Stimulated activated CD8-positive, alpha-beta memory T cell treated with anti-CD3 and anti-CD28 coated beads, Interleukin-15, amount 100 ng/mL, for 1 hour (primary cell): ENCODE measurements around the gene TEDDM1.

ENCODE experiments used
- DNase-seq: peaks from one replicate; pipeline ENCODE4 v3.0.0-alpha.2; 2020; ENCODE audit warnings: low read depth

The TEDDM1 gene

GRCh38 chr1:182406012-182406411 lies 5.5 kb upstream of the TEDDM1 start:
- DNase-seq, result no peak

- no peak for DNase-seq
Measured at GRCh38 chr1:182405578-182405977, 5.1 kb upstream of the TEDDM1 start.

GRCh38 chr1:182404781-182405180 lies 4.3 kb upstream of the TEDDM1 start:
- DNase-seq, result no peak

GRCh38 chr1:182397653-182398393 lies 2.6 kb downstream of the TEDDM1 start:
- DNase-seq, result no peak

- no peak for DNase-seq
Measured at GRCh38 chr1:182395906-182396305, 4.6 kb downstream of the TEDDM1 start.

GRCh38 chr1:182394055-182394775 lies 6.3 kb downstream of the TEDDM1 start:
- DNase-seq, result no peak

- DNase-seq, result no peak
Measured at GRCh38 chr1:182392050-182393028, 8.1 kb downstream of the TEDDM1 start.

GRCh38 chr1:182391362-182392049 lies 9.0 kb downstream of the TEDDM1 start, which contains the start of gene GLUL:
Gene GLUL (minus strand): TSS chr1:182391790. CDS start chr1:182388737, 3,053 bp downstream.
- peak; percentile 11 for DNase-seq

GRCh38 chr1:182391028-182391361 lies 9.5 kb downstream of the TEDDM1 start:
- DNase-seq, result no peak

GRCh38 chr1:182389619-182390047 lies 10.8 kb downstream of the TEDDM1 start:
- no peak for DNase-seq

GRCh38 chr1:182388392-182389134 lies 11.9 kb downstream of the TEDDM1 start:
- no peak for DNase-seq

GRCh38 chr1:182387566-182387965 lies 12.9 kb downstream of the TEDDM1 start:
- no peak for DNase-seq

GRCh38 chr1:182386980-182387379 lies 13.5 kb downstream of the TEDDM1 start:
- no peak for DNase-seq

GRCh38 chr1:182385885-182386853 lies 14.3 kb downstream of the TEDDM1 start:
- no peak for DNase-seq

GRCh38 chr1:182384387-182384960 lies 16.0 kb downstream of the TEDDM1 start:
- no peak for DNase-seq

GRCh38 chr1:182383934-182384333 lies 16.5 kb downstream of the TEDDM1 start:
- DNase-seq, result no peak

GRCh38 chr1:182383037-182383661 lies 17.3 kb downstream of the TEDDM1 start:
- no peak for DNase-seq

- no peak for DNase-seq
Measured at GRCh38 chr1:182381962-182382819, 18.3 kb downstream of the TEDDM1 start.
